ENCODE measurements around the gene RBM20. TPM values are rescaled to one million over a fixed set of nuclear protein-coding genes. Genes with fewer than 3 reads are reported as not detected.

Gene RBM20
- total RNA-seq, 4 donors from 2014 or later, result 0.24 to 3.5 (median 1.8) TPM

DNA sequence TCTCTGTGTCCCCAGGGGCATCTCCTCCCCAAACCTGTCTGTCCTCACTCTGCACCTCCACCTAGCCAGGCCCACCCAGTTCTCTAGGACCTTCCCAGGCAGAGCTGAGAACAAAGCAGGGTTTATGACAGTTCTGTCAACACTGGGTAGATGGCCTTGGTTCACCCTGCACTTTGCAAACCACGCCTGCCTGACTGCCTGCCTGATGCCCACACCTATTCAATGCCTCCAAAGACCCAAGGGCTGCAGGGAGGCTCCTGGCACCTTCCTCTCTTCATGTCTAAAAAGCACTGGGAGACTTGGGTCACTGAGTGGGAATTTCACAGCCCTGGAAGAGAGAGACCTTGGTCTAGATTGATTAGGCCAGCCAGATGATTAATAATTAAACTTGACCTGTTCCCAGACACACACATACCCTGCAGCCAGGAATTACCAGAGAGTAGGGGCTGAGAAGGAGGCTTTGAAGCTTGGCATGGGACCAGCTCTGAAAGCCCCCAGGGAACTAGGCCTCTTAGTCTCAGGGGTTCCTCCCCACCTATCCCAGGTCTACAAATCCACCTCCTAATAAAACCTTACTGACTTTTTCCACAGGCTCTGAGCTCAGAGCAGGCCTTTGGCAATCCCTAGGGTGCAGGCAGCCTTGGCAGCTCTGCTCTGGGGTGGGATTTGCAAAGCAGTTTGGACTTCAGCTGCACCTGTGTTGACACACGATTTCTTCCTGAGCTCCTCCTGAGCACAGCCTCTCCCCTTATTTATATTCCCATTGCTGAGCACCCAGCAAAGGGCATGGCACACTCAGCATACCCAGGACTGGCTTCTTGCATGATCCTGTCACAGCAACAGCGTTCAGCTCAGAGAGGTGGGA is 201.9 kb downstream of the RBM20 start:
- DNase-seq (ENCODE audit: low spot score), result no peak
- TF ChIP-seq, protein P1, sequence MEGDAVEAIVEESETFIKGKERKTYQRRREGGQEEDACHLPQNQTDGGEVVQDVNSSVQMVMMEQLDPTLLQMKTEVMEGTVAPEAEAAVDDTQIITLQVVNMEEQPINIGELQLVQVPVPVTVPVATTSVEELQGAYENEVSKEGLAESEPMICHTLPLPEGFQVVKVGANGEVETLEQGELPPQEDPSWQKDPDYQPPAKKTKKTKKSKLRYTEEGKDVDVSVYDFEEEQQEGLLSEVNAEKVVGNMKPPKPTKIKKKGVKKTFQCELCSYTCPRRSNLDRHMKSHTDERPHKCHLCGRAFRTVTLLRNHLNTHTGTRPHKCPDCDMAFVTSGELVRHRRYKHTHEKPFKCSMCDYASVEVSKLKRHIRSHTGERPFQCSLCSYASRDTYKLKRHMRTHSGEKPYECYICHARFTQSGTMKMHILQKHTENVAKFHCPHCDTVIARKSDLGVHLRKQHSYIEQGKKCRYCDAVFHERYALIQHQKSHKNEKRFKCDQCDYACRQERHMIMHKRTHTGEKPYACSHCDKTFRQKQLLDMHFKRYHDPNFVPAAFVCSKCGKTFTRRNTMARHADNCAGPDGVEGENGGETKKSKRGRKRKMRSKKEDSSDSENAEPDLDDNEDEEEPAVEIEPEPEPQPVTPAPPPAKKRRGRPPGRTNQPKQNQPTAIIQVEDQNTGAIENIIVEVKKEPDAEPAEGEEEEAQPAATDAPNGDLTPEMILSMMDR (IDR thresholded peaks at IDR 0.05), result no peak

DNA sequence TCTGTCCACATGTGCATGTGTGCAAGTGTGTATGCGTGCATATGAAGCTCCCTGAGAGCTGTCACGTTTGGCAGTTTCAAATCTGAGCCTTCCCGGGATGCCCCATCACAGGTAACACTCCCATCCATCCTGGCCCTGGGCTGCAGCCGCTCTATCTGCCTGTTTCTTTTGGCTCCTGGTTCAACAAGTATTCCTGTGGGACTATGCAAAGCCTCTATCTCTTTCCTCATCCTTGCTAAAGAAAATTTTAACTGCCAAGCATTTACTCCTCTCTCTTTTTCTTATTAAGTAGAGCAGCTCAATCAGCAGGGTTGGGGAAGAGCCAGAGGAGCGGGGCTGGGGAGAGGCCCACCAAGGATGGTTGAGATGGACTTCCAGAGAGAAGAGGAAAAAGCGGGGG is 203.2 kb downstream of the RBM20 start:
- ATAC-seq (ENCODE audit: low FRiP score), result no peak
- TF ChIP-seq, protein P1 (IDR thresholded peaks at IDR 0.05), result no peak
- DNase-seq (ENCODE audit: low spot score), result no peak

More for the DNA sequence above, 201.9 kb downstream of the RBM20 start:
- ATAC-seq (ENCODE audit: low FRiP score), result no peak

DNA sequence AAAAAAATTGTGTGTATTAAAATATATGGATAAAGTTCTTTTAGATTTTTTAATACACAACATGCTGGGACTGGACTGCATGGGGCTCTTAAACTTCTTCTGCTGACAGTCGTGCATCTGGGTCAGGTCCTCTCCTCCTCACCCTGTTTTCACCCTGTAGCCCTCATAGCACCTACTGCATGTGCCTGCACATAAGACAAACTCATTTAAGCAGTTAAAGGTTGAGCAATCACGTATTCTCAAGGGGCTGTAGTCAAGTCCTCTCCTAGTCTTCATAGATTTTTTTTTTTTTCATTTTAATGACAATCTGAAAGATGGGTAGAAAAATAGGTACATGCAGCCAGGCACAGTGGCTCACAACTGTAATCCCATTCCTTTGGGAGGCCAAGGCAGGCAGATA is 204.0 kb downstream of the RBM20 start:
- TF ChIP-seq, protein P1 (IDR thresholded peaks at IDR 0.05), result no peak
- DNase-seq (ENCODE audit: low spot score) (no peak), ATAC-seq (ENCODE audit: low FRiP score) (no peak)

DNA sequence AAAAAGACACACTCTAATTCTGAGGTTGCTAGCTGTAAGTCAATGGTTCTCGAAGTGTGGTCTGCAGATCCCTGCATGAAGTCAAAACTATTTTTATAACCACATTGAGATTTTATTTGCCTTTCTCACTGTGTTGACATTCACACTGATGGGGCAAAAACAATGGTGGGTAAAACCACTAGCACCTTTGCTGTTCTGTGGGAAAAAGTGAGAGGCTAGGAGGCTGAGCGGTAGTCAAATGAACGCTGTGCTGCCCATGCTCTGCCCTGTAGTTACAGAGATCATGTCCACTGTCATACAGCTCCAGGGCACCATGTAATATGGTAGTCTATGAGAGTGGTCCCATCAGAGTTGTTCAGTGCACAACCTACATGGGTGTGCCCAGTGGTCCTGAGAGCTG is 206.0 kb downstream of the RBM20 start:
- DNase-seq (ENCODE audit: low spot score), result no peak
- TF ChIP-seq, protein P1 (IDR thresholded peaks at IDR 0.05), result no peak
- ATAC-seq (ENCODE audit: low FRiP score), result no peak

DNA sequence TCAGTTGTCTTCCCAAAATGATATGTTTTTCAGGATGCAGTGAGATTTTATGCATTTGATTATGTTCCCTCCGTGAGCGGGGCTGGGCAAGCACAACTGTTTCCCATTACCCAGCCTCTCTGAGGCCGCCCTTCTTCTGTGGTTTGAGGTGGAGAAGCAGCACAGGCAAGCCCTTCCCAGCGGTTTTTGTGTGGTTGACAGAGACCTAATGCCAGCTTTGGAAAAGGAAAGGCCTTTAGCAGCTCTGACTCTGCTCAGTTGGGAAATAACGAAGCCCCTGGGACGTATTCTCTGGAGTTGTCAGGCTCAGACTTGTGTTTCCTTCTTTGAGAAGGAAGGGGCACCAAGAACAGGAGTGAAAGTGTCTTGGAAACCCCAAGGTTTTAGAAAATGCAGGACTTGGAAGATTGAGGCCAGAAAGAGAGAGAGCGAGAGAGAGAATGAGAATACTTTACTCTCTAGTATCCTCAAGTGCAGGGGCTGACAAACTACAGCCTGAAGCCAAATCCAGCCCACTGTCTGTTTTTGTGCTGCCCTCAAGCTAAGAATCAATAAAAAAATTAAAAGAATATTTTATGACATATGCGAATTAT is 207.0 kb downstream of the RBM20 start:
- TF ChIP-seq, protein P1 (IDR thresholded peaks at IDR 0.05), result no peak
- DNase-seq (ENCODE audit: low spot score) (no peak), ATAC-seq (ENCODE audit: low FRiP score) (no peak)

DNA sequence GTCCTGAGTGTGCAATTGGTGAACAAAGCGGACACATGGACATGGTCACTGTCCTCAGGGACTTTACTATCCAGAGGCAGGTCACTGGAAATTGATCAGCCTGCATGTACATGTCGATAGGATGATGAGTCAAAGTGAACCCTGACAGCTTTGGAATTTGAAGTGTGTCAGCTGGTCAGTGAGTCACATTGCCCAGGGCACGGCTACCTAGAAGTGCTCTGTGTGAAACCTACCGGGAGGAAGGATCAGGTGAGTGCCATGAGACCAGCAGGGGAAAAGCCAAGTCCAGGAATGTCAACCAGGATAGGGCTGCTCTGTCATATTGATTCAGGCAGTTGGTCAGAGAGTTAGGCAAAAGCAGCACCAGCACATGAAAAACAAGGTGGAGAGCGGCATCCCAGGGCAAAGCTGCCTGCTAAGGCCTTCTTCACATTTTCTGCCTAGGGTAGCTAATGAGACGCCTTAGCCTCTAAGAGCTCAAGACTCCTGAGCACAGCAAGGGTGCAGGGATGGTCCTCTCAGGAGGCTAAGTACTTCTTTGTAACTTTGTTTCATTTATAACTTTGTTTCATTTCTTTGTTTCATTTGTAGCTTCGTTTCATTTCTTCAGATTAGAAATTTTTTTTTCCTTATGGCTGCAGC is 208.2 kb downstream of the RBM20 start:
- ATAC-seq (ENCODE audit: low FRiP score) (no peak), DNase-seq (ENCODE audit: low spot score) (no peak)
- TF ChIP-seq, protein P1 (IDR thresholded peaks at IDR 0.05), result no peak
